Spinal cord (tissue), 10 donors: ENCODE results near the gene CAT. TPM values are rescaled to one million over a fixed set of nuclear protein-coding genes. Genes with fewer than 3 reads are reported as not detected.

Experiments
- DNase-seq, 6 donors: peaks; one replicate each; pipeline versions ENCODE4 v3.0.0 to v3.0.0-alpha.2; 2013 to 2015; ENCODE audit warnings: low spot score in 6 of 6, low read depth in 4 of 6
- H3K27ac ChIP-seq: one replicate; pipeline ENCODE4 v1.5.1; 2013; ENCODE audit warnings: low read depth, low read length, control low read depth
- H3K27me3 ChIP-seq: one replicate; pipeline ENCODE4 v1.6.1; 2013; ENCODE audit warnings: low read length; ENCODE audit not compliant: control insufficient read depth, insufficient read depth
- H3K36me3 ChIP-seq: one replicate; pipeline ENCODE4 v1.6.1; 2013; ENCODE audit warnings: low read length; ENCODE audit not compliant: control insufficient read depth, insufficient read depth
- H3K4me1 ChIP-seq: one replicate; pipeline ENCODE4 v1.6.1; 2013; ENCODE audit warnings: low read length; ENCODE audit not compliant: control insufficient read depth, insufficient read depth
- H3K4me3 ChIP-seq: one replicate; pipeline ENCODE4 v1.5.1; 2013; ENCODE audit warnings: low read depth, low read length, control low read depth
- H3K9me3 ChIP-seq: one replicate; pipeline ENCODE4 v1.6.1; 2013; ENCODE audit warnings: low read length; ENCODE audit not compliant: control insufficient read depth, insufficient read depth
- whole genome bisulfite sequencing: methylation state at CpG from one replicate; pipeline ENCODE4 v1.1.5; 2013; ENCODE audit warnings: missing lambda C conversion rate; ENCODE audit not compliant: insufficient coverage; 5-methylcytosine and 5-hydroxymethylcytosine counted together
- polyA plus RNA-seq, 2 donors: library from polyadenylated mRNA; unstranded; fragments of 120-200 nt; gene quantifications; one replicate each; pipeline ENCODE4 v1.2.1, GENCODE V29; 2013; ENCODE audit not compliant: insufficient read length in 2 of 2
- small RNA-seq: library from RNA; depleted of rRNA; stranded (forward); fragments of <200 nt; gene quantifications from one replicate; pipeline ENCODE3, GENCODE V24; 2014; ENCODE audit warnings: low replicate concordance
- total RNA-seq, 2 donors: library from RNA; depleted of rRNA in 1 of 2; stranded (reverse); fragments of 120-200 nt in 1 of 2; fragments of >200 nt in 1 of 2; gene quantifications; one replicate each; pipeline versions ENCODE4 v1.2.3 to v1.2.4, GENCODE V29; 2013 to 2014
- donor health status: healthy.

The CAT gene
- total and polyA plus RNA-seq, 4 donors, result 79.1 to 124 (median 99.1) TPM

DNA sequence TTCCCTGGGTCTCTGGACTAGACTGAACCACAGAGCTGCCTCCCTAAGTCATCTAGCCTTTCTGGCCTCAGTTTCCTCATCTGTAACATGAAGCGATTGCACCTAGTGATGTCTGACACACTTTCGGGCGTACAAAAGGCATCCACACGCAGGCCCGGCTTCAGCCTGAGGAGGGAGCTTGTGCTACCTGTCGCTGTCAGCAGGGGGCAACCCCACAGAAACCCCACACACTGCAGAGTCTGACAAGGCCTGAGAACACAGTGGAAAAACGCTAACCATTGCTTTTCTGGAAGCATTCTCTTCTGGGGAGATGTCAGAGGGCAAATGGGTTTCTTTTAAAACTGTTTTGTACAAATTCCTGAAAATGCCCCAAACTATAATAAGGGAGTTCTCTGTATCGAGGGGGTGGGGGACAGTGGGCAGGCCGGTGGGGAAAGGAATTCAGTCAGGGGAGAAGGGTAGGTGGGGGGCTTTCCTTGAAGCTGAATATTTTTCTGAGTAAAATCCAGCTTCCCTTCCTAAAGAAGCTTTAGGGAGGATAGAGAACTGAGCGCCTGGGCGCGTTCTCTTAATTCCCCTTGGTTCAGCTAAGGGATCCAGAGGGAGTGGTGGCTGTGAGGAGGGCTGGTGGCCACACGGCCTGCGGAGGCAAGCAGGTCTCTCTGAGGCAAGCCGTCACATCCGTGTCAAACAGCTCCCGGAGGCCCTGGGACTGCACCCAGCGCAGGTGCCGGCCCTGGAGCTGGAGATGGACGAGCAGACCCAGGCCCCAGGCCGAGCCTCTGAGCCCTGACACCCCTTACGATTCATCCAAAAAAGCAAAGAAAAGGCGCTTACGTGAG, 74.3 kb downstream of the CAT start:
- no peaks in the 10 kb centered on the region for H3K27me3 ChIP-seq
- H3K4me3 ChIP-seq, result no peak overlapping the region
- no peaks in the 10 kb centered on the region for H3K36me3 ChIP-seq
- no peaks in the 10 kb centered on the region for H3K9me3 ChIP-seq
- WGBS, result 72% methylated on average over 18 of the region's 24 CpGs
- H3K4me1 ChIP-seq, result no peaks in the 10 kb centered on the region
- no peak overlapping the region for H3K27ac ChIP-seq
- no peak for DNase-seq

DNA sequence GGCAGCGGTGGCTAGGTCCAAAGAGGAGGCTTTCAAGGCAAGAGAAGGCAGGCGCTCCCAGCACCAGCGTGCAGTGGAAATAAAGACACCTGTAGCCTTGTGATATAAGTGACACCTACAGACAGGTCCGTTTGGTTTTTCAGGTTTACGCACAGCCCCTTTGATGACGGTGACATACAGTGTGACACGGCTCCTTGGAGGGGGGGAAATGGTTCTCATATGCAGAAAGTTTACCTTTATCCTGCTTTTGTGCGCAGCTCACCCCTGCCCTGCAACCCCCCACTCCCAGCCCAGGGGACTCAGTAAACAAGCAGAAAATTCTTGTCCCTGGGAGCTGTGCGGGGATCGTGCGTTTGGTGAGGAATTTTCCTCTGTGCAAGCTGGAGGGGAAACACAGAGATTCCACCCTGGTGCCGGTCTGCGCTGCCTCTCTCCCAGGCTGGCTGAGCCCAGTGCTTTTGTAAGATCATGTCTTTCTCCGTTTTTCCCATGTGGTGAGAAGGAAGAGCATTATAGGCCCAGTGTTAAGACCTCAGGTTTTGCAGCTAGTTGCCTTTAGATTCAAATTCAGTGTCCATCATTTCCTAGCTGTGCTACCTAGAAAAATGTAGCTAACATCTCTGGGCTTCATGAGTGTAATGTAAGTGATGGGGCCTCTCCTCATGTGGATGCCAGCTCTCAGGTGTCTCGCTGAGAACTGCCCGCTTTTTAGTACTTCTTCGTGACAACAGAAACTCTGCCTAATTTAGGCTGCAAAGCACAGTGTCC, 75.1 kb downstream of the CAT start, which contains the start of gene ELF5:
TSS of gene ELF5 (minus strand) at position 113 of the 768 bp plus-strand sequence. CDS start 8,045 bp downstream, outside the sequence.
- WGBS, result 90% methylated on average over 13 of the region's 17 CpGs
- H3K27ac ChIP-seq, result no peak within 1 kb of the TSS
- no peaks in the 10 kb centered on the region for H3K9me3 ChIP-seq
- no peaks in the 10 kb centered on the region for H3K27me3 ChIP-seq
- no peak for DNase-seq
- H3K4me1 ChIP-seq, result no peaks in the 10 kb centered on the region
- H3K36me3 ChIP-seq, result no peaks in the 10 kb centered on the region
- H3K4me3 ChIP-seq, result no peak within 1 kb of the TSS

DNA sequence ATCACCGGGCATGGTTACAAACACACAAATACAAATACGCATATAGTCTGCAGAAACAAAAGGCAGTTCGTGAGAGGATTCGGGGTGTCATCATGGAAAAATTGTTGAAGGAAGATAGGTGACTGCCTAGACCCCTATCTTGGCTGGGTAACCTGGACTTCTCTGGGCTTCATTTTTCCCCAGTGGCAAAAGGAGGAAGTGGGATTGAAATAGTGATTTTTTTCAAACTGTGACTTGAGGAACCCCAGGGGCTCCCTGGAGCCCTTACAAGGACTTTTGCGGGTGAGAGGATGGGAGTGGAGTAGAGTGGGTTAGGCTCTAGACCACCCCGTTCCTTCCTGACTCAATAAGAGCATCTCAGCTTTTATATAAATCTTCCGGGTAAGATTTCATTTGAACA, 75.9 kb downstream of the CAT start:
- H3K4me1 ChIP-seq, result no peaks in the 10 kb centered on the region
- H3K36me3 ChIP-seq, result no peaks in the 10 kb centered on the region
- H3K9me3 ChIP-seq, result no peaks in the 10 kb centered on the region
- no peak for DNase-seq
- H3K4me3 ChIP-seq, result no peak overlapping the region
- H3K27me3 ChIP-seq, result no peaks in the 10 kb centered on the region
- H3K27ac ChIP-seq, result no peak overlapping the region
- no CpG with 5 or more reads among the region's 7 CpGs for WGBS

DNA sequence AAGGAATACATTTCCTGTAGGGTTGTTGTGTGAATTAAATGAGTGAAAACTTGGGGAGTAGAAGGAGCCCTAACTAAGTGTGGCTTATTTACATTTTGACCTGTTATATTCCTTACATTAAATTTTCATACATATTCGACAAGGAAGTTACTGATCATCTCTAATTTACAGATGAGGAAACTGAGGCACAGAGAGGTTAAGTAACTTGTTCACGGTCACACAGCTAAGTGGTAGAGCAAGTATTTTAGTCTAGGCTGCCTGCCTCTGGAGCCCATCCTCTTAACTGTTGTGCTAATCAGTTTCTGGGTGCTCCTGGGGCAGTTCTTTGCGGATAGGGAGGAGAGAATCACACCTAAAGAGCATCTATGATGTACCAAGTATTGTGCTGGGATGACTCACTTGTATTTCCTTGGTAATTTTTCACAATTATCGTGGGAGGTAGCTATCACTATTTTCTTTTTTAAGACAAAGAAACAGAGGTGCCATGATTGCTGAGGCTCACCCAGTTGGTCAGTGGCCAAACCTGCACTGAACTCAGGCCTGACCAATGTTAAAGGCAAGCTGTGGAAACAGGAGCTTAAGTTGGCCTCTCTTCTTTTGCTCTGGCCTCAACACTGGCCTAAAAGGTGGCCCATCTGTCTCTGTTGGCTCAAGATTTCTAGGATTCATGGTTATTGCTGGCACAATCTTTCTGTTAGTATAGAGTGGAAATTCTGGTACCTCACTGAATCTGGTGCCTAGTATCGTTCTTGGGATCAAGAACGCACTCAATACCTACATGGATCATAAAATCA, 77.7 kb downstream of the CAT start:
- Histone ChIP-seq H3K27me3 (no peaks in the 10 kb centered on the region), H3K9me3 (no peaks in the 10 kb centered on the region), H3K27ac (no peak overlapping the region), H3K36me3 (no peaks in the 10 kb centered on the region), H3K4me1 (no peaks in the 10 kb centered on the region), H3K4me3 (no peak overlapping the region)
- WGBS, result 68% methylated on average over 3 of the region's 6 CpGs
- DNase-seq, result no peak

DNA sequence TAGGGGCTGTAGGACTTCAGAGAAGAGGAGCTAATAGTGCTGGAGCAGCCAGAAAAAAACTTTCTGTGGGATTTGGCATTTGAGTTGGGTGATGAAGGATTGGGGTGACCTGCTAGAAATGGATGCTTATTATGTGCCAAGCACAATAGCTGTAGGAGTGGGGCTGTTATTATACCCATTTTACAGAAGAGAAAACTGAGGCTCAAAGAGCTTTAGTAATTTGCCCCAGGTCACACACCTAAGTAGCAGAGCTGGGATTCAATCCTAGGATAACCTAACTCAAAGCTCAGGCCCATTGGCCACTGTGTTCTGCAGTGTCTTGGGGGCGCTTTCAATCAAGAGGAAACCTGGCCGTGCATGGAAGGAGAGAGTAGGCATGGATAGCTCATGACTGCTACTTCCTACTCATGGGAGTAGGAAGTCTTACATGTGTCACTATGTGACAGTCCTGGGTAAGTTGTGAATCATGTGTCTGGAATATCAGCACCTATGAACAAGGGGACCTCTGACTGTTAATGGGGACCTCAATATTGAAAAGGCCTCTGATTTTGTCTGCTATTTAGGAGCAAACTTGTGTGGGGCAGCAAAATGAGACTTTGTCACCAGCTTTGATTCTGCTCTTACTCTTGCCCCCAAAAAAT, 81.0 kb downstream of the CAT start:
- no peaks in the 10 kb centered on the region for H3K27me3 ChIP-seq
- H3K9me3 ChIP-seq, result no peaks in the 10 kb centered on the region
- H3K4me1 ChIP-seq, result peaks cover 2% of the 10 kb centered on the region
- WGBS, result 100% methylated on average over 2 of the region's 2 CpGs
- H3K4me3 ChIP-seq, result no peak overlapping the region
- H3K36me3 ChIP-seq, result no peaks in the 10 kb centered on the region
- H3K27ac ChIP-seq, result no peak overlapping the region
- no peak for DNase-seq

DNA sequence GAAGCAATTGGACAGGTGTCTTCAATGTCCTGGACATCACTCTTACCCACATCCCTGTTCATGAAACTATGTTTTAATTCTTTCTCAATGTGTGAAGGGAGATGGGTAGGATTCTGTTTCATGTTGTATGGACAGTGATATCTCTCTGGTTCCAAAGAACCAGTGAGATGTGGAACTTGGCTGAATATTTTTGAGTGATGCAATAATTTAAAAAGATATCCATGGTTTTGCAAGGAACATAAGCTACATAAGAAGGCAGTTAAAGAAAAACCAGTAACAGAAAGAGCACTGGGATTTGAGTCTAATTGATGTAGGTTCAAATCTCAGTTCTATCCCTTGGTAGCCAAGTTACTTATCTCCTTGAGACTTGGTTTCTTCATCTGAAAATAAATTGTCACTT, 82.5 kb downstream of the CAT start:
- H3K36me3 ChIP-seq, result no peaks in the 10 kb centered on the region
- peaks cover 2% of the 10 kb centered on the region for H3K4me1 ChIP-seq
- no peak for DNase-seq
- no peaks in the 10 kb centered on the region for H3K9me3 ChIP-seq
- no peak overlapping the region for H3K27ac ChIP-seq
- H3K4me3 ChIP-seq, result no peak overlapping the region
- H3K27me3 ChIP-seq, result no peaks in the 10 kb centered on the region

Small RNA genes lying within 50 kb of the gene (small RNA-seq; reads per million reads assigned to genes)
- gene AL035079.1, result not detected

Other genes starting within 250 kb of the CAT start
- gene ABTB2, start 80.9 kb upstream of the CAT start, total RNA-seq, result 1 to 10 TPM; 4.0 to 4.6 TPM
- gene ABTB2, start 80.9 kb upstream of the CAT start, polyA plus RNA-seq, result 10 to 100 TPM; 14.3 to 16.8 TPM
- under 1 TPM in 1 of 2 donors, not detected in 1; 0.11 TPM for gene ELF5, start 74.9 kb downstream of the CAT start, total RNA-seq
- gene ELF5, start 74.9 kb downstream of the CAT start, polyA plus RNA-seq, result under 1 TPM; 0.22 to 0.54 TPM
- 1 to 10 TPM in 1 of 2 donors, under 1 TPM in 1; 0.50 to 7.5 TPM for gene EHF, start 182.2 kb downstream of the CAT start, total RNA-seq
- gene EHF, start 182.2 kb downstream of the CAT start, polyA plus RNA-seq, result under 1 TPM; 0.11 to 0.72 TPM